GM10266 (cell line): ENCODE results near the gene RAB40C.

ENCODE experiments used
- DNase-seq: peaks from one replicate; pipeline ENCODE4 v3.0.0; 2012; ENCODE audit errors: extremely low spot score
- TF ChIP-seq, protein P1 (sequence below): IDR thresholded peaks from 2 replicates; pipeline ENCODE4 v1.5.1; 2012; ENCODE audit warnings: mild to moderate bottlenecking, low read depth; ENCODE audit not compliant: control insufficient read depth, insufficient read depth; ENCODE audit errors: missing control alignments

RAB40C gene

GRCh38 chr16:583470-583814 lies 6.4 kb upstream of the RAB40C start:
- DNase-seq = no peak
- TF ChIP-seq, protein P1, sequence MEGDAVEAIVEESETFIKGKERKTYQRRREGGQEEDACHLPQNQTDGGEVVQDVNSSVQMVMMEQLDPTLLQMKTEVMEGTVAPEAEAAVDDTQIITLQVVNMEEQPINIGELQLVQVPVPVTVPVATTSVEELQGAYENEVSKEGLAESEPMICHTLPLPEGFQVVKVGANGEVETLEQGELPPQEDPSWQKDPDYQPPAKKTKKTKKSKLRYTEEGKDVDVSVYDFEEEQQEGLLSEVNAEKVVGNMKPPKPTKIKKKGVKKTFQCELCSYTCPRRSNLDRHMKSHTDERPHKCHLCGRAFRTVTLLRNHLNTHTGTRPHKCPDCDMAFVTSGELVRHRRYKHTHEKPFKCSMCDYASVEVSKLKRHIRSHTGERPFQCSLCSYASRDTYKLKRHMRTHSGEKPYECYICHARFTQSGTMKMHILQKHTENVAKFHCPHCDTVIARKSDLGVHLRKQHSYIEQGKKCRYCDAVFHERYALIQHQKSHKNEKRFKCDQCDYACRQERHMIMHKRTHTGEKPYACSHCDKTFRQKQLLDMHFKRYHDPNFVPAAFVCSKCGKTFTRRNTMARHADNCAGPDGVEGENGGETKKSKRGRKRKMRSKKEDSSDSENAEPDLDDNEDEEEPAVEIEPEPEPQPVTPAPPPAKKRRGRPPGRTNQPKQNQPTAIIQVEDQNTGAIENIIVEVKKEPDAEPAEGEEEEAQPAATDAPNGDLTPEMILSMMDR = no peak

DNA sequence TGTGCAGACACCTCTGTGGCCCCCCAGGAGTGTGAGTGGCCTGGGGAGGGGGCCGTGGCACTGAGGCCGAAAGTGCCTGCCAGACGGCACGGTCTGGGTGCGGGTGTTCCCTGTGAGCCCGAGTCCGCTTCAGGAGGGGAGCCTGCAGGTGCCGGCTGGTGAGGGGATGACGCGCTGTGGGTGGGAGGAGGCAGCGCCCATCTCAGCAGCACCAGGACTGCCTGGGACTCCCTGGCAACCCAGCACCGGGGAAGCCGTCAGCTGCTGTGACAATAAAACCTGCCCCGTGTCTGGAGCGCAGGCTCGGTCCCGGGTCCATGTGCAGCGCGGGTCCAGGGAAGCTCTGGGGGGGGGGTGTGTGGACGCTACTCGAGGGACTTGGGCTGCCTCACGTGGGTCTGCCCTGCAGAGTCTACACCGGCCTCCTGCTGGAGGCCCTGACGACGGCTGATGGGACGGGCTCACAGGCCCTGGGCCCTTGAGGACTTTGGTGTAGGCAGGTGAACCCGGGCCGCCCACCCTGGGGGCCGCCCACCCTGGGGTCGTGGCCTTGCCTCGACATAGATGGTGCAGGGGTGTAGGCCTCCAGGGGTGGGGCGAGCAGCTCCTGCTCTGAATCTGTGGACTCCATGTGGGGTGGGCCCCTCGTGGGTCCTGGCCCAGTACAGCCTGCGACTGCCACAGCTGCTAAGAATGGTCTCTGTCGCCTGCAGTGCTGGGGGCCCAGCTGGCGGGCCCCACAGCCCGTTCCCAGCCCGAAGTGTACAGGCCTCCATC lies 5.9 kb upstream of the RAB40C start:
- no peak for DNase-seq
- TF ChIP-seq, protein P1 = no peak

- DNase-seq = no peak
- TF ChIP-seq, protein P1 = no peak
Measured at GRCh38 chr16:585351-585750, 4.5 kb upstream of the RAB40C start.

- TF ChIP-seq, protein P1 = no peak
- DNase-seq = no peak
Measured at GRCh38 chr16:586047-586644, 3.7 kb upstream of the RAB40C start.

GRCh38 chr16:586645-587590 lies 2.9 kb upstream of the RAB40C start:
- TF ChIP-seq, protein P1 = no peak
- no peak for DNase-seq

DNA sequence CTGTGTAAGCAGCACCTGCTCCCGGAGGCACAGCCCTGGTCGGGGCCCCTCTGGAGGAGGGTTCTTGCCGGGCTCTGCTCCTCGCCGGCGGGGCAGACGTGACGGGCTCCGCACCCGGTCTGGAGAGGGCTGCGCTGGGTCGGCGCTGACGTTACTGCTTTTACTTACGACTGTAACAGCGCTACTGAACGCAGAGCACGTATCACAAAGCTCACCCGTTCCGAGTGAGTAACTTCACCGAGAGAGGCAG lies 1.3 kb upstream of the RAB40C start:
- DNase-seq = no peak
- TF ChIP-seq, protein P1 = no peak
